Osteoblast (primary cell): ENCODE data around the gene TBC1D9B. TPM values are rescaled to one million over a fixed set of nuclear protein-coding genes. Genes with fewer than 3 reads are reported as not detected.

Experiments
- DNase-seq: peaks from one replicate; pipeline ENCODE4 v3.0.0; 2011; ENCODE audit warnings: low spot score, mixed read lengths; ENCODE audit not compliant: insufficient read length; ENCODE audit errors: missing footprints
- H2AFZ ChIP-seq: 2 replicates; pipeline ENCODE4 v1.6.0; 2011; ENCODE audit warnings: mild to moderate bottlenecking, low read length
- H3K27ac ChIP-seq: 2 replicates; pipeline ENCODE4 v1.5.1; 2011; ENCODE audit warnings: mild to moderate bottlenecking, low read depth, low read length, moderate library complexity
- H3K27me3 ChIP-seq: 2 replicates; pipeline ENCODE4 v1.6.0; 2012; ENCODE audit warnings: mild to moderate bottlenecking, control low read depth, inconsistent platforms, low read length, moderate library complexity; ENCODE audit not compliant: insufficient read depth
- H3K36me3 ChIP-seq: 2 replicates; pipeline ENCODE4 v1.5.1; 2011; ENCODE audit warnings: mild to moderate bottlenecking, low read length, control low read depth, moderate library complexity; ENCODE audit not compliant: insufficient read depth
- H3K4me1 ChIP-seq: 2 replicates; pipeline ENCODE4 v1.5.1; 2011; ENCODE audit warnings: mild to moderate bottlenecking, low read length, control low read depth, moderate library complexity; ENCODE audit not compliant: insufficient read depth
- H3K4me2 ChIP-seq: 2 replicates; pipeline ENCODE4 v1.6.0; 2011; ENCODE audit warnings: mild to moderate bottlenecking, low read length; ENCODE audit not compliant: insufficient read depth
- H3K4me3 ChIP-seq: fragments of 200-600 bp; sonication (generic); 3 replicates; pipeline ENCODE4 v1.5.1; 2012; ENCODE audit warnings: mild to moderate bottlenecking, low read length, inconsistent platforms; ENCODE audit not compliant: insufficient read depth
- H3K79me2 ChIP-seq: 2 replicates; pipeline ENCODE4 v1.6.0; 2012; ENCODE audit warnings: mild to moderate bottlenecking, low read length, control low read depth, inconsistent platforms; ENCODE audit not compliant: insufficient read depth
- H3K9me3 ChIP-seq: 2 replicates; pipeline ENCODE4 v1.5.1; 2011; ENCODE audit warnings: low read depth, low read length, control low read depth
- H4K20me1 ChIP-seq: 2 replicates; pipeline ENCODE4 v1.6.0; 2012; ENCODE audit warnings: mild to moderate bottlenecking, low read length, control low read depth; ENCODE audit not compliant: insufficient read depth
- total RNA-seq: library from RNA; depleted of rRNA; stranded (reverse); fragments of >200 nt; gene quantifications from 2 replicates; pipeline ENCODE4 v1.2.3, GENCODE V29; 2012
- TF ChIP-seq, protein P1 (sequence below): IDR thresholded peaks from 2 replicates; pipeline ENCODE4 v1.5.1; 2011; ENCODE audit warnings: mild to moderate bottlenecking, low read depth, low read length, moderate library complexity; ENCODE audit errors: extremely low read depth

The TBC1D9B gene
- total RNA-seq, 1 donor: 89.4 TPM

DNA sequence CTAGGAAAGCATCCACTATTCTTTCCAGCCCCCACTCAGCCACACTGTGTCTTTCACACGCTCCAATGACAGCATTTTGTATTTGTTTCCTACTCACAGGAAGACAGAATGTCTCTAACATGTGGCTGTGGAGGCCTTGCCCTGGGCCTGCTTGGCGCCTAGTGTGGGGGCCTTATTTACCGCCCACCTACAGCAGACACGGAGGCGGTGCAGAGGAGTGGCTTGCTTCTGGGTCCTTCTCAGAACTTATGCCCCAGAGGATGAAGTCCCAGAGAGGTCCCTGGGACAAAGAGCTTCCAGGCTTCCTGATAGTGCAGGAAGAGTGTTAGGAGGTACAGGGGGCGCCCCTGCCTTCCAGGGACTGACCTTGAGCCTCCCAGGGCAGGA, 40.6 kb downstream of the TBC1D9B start:
- H3K27ac ChIP-seq: no peak overlapping the region
- no peaks in the 10 kb centered on the region for H3K9me3 ChIP-seq
- H3K36me3 ChIP-seq: peaks cover 67% of the 10 kb centered on the region
- no peaks in the 10 kb centered on the region for H3K4me1 ChIP-seq
- no peaks in the 10 kb centered on the region for H3K79me2 ChIP-seq
- H3K27me3 ChIP-seq: no peaks in the 10 kb centered on the region
- peak; percentile 80 for DNase-seq
- no peak overlapping the region for H3K4me3 ChIP-seq
- no peaks in the 10 kb centered on the region for H4K20me1 ChIP-seq
- no peak overlapping the region for H3K4me2 ChIP-seq
- H2AFZ ChIP-seq: no peak overlapping the region
- TF ChIP-seq, protein P1, sequence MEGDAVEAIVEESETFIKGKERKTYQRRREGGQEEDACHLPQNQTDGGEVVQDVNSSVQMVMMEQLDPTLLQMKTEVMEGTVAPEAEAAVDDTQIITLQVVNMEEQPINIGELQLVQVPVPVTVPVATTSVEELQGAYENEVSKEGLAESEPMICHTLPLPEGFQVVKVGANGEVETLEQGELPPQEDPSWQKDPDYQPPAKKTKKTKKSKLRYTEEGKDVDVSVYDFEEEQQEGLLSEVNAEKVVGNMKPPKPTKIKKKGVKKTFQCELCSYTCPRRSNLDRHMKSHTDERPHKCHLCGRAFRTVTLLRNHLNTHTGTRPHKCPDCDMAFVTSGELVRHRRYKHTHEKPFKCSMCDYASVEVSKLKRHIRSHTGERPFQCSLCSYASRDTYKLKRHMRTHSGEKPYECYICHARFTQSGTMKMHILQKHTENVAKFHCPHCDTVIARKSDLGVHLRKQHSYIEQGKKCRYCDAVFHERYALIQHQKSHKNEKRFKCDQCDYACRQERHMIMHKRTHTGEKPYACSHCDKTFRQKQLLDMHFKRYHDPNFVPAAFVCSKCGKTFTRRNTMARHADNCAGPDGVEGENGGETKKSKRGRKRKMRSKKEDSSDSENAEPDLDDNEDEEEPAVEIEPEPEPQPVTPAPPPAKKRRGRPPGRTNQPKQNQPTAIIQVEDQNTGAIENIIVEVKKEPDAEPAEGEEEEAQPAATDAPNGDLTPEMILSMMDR: no peak

DNA sequence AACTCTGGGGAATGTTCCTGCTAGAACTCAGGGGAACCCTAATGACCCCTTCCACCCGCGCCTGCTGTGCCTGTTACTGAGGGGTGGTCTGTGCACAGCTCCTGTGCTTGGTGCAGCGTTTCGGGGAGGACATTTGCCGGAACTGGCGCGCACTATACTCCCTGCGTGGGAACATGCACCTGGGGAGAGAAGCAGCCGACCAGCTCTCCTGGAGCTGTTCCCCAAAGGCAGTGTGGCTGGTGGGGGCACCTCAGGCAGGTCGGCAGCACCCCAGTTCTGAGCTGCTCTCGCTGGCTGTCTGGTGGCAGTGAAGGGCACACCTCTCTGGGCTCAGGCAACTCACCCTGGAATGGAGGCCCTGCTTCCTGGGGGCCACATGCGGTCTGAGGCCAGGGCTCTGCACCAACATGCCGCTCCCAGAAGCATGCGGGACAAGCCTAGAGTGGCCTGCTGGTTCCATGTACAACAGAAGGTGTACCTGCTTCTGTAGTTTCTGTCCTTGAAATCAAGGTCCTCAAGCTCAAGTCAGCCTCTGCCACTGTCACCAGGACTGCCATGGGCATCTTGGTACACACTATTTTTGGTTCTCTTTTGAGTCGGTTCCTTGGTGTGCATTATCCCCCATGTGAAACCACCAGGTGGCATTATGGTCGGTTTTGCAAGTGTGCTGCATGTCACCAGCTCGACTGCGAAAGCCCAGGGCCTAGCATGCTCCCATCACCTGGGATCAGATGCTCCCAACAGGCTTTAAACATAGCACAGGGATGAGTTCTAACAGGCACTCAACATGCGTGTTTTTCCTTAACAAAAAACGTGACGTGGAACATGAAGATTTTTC, 41.2 kb downstream of the TBC1D9B start:
- H3K36me3 ChIP-seq: peaks cover 66% of the 10 kb centered on the region
- TF ChIP-seq, protein P1: no peak

DNA sequence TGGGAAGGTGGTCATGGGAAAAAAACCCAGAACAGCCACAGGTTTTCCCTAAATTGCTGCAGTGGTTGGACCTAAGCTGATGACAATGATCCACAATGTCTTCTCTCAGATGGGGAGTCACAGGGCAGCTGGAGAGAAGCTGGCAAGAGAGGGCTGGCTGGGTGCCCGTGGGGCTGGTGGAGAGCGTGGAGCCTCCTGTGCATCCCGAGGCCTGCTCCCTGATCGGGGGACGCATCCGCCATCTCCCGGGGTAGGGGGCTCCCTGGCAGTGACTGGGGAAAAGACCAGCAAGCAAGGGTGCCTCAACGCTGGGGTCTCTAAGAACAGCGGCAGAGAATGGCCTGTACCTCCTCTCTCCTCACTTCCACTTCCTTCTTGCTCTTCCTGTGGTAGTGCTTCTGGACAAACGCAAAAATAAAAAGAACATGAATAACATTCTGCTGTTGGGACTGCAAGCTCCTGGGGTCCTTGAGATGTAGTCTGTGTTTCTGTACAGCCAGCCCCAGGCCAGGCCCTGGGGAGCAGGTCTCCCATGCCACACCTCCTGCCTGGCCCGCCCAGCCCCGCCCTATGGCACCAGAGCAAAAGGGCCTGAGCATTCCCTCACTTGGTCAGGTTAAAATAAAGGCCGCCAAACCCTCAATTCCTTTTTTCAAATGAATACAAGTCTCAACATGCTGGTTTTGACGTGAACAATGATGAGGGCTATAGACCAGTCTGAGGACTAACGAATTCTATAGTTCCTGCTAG, 42.0 kb downstream of the TBC1D9B start:
- DNase-seq: peak; percentile 71
- Histone ChIP-seq H4K20me1 (no peaks in the 10 kb centered on the region), H3K36me3 (peaks cover 58% of the 10 kb centered on the region), H3K9me3 (no peaks in the 10 kb centered on the region), H3K4me3 (no peak overlapping the region), H3K4me1 (no peaks in the 10 kb centered on the region), H3K79me2 (no peaks in the 10 kb centered on the region), H3K27ac (no peak overlapping the region), H2AFZ (no peak overlapping the region), H3K27me3 (no peaks in the 10 kb centered on the region), H3K4me2 (no peak overlapping the region)
- TF ChIP-seq, protein P1: no peak

More for the DNA sequence above, 41.2 kb downstream of the TBC1D9B start:
- Histone ChIP-seq H3K79me2 (no peaks in the 10 kb centered on the region), H3K9me3 (no peaks in the 10 kb centered on the region), H3K27me3 (no peaks in the 10 kb centered on the region), H3K4me3 (no peak overlapping the region), H3K27ac (no peak overlapping the region), H2AFZ (no peak overlapping the region), H3K4me2 (no peak overlapping the region), H4K20me1 (no peaks in the 10 kb centered on the region), H3K4me1 (no peaks in the 10 kb centered on the region)
- DNase-seq: peak; percentile 84

DNA sequence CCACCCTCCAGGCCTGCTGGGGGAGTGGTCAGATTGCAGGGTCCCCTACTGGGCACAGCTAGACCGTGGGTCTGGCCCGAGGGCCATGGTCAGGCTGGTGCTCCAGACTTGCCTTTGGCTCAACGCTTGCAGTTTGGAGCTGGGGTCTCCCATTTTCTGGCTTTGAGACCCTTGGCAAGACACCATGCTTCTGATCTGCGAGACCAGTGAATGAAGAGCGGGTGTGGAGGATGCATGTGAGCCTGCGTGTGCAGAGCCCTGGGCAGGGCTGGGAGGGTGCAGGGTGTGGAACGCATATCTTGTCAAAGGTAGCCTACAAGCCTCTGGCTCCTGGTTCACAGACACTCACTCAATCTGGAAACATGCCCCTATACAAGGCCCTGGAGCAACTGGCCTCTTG, 43.0 kb downstream of the TBC1D9B start:
- Histone ChIP-seq H3K79me2 (no peaks in the 10 kb centered on the region), H3K4me3 (no peak overlapping the region), H3K27ac (no peak overlapping the region), H3K4me2 (no peak overlapping the region), H4K20me1 (no peaks in the 10 kb centered on the region), H2AFZ (no peak overlapping the region), H3K36me3 (peaks cover 49% of the 10 kb centered on the region), H3K9me3 (no peaks in the 10 kb centered on the region), H3K4me1 (peaks cover 8% of the 10 kb centered on the region), H3K27me3 (no peaks in the 10 kb centered on the region)
- DNase-seq: peak; percentile 56
- TF ChIP-seq, protein P1: no peak
